Epithelial cell of proximal tubule (primary cell): ENCODE data around the gene RUNX1. TPM values are rescaled to one million over a fixed set of nuclear protein-coding genes. Genes with fewer than 3 reads are reported as not detected.

Experiments
- DNase-seq: peaks from one replicate; pipeline ENCODE4 v3.0.0-alpha.2; 2011; ENCODE audit warnings: low read depth
- H3K4me3 ChIP-seq: 2 replicates; pipeline ENCODE4 v1.5.1; 2011; ENCODE audit warnings: low read depth, mild to moderate bottlenecking, low read length
- CTCF ChIP-seq: conservative IDR thresholded peaks from 2 replicates; pipeline ENCODE4 v1.5.1; 2012; ENCODE audit warnings: low read depth, mild to moderate bottlenecking, low read length
- total RNA-seq: library from RNA; depleted of rRNA; stranded (reverse); fragments of >200 nt; gene quantifications from 2 replicates; pipeline ENCODE4 v1.2.3, GENCODE V29; 2015

Gene RUNX1
- total RNA-seq, 1 donor from 2014 or later = 11.3 TPM

DNA sequence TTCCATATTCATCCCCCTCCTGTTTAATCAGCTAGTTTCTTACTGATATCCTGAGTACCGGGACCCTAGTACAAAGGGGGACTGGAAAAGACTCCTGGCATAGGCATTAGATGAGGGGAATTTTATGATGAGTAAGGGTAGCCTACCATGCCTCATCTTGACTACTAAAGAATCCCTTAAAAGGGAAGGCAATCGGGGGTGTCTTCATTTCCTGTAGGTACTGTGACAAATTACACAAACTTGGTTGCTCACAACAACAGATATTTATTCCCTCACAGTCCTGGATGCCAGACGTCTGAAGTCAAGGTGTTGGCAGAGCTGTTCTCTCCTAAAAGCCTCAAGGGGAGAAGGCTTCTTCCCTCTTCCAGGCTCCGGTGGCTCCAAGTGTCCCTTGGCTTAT, 28.9 kb upstream of the RUNX1 start:
- DNase-seq = no peak
- TF ChIP-seq CTCF = no peak
- H3K4me3 ChIP-seq = no peak overlapping the region

GRCh38 chr21:35077466-35077865, 28.4 kb upstream of the RUNX1 start:
- no peak for TF ChIP-seq CTCF
- H3K4me3 ChIP-seq = no peak overlapping the region
- no peak for DNase-seq

DNA sequence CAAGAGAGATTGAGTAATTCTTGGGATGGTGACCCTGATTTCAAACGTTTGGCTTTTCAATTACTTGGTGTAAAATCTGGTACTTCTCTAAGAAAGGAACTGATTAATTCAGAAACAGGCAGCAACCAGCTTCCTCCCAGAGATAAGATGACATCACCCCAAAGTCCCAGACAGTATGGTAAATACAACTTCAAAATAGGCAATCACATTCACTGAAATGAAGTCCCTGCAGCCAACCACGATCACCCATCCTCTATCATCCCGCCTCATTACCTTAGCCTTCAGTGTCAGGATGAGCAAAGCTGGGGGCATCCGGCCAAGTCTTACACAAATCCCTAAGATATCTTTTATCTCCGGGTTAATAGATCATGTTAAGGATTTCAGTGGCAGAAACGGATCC, 26.4 kb upstream of the RUNX1 start:
- H3K4me3 ChIP-seq = no peak overlapping the region
- no peak for DNase-seq
- no peak for TF ChIP-seq CTCF

DNA sequence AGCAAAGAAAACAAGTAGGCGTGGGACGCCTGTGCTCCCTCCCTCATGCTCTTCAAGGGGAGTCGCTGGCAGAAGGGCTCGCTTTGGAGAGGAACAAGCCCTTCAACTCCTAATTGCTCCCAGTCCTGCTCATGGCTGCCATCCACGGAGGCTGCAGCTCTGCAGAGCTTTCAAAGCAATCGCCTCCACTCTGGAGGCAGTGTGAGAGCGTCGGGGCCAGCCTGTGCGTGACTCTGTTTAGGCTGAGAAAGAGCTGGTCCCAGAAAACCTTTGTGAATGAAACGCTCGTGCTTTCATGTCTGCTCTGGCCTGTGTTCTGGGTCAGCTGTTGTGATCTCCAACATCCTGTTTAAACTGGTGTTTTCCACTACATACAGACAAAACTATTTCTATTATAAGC, 23.9 kb upstream of the RUNX1 start:
- no peak for TF ChIP-seq CTCF
- DNase-seq = no peak
- H3K4me3 ChIP-seq = no peak overlapping the region

DNA sequence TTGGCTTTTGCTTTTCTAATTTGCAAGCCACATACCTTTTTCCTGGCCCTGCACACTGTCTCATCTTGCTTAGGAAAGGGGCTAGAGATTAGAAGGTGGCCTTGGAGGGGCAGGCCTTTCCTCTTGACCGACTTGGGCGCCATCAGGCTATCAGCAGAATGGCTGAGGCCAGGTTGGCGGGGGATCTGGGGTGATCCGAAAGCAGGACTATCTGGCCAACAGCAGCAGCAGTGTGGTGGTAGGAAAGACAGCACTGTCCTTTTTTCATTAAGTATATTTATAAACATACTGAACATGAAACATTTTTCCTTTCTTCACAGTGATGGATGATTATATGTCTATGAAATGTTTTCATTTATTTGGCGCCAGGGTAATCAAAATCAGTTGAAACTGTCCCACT, 23.5 kb upstream of the RUNX1 start:
- TF ChIP-seq CTCF = no peak
- DNase-seq = no peak
- no peak overlapping the region for H3K4me3 ChIP-seq

GRCh38 chr21:35071347-35071746, 22.2 kb upstream of the RUNX1 start:
- TF ChIP-seq CTCF = no peak
- DNase-seq = no peak
- no peak overlapping the region for H3K4me3 ChIP-seq

DNA sequence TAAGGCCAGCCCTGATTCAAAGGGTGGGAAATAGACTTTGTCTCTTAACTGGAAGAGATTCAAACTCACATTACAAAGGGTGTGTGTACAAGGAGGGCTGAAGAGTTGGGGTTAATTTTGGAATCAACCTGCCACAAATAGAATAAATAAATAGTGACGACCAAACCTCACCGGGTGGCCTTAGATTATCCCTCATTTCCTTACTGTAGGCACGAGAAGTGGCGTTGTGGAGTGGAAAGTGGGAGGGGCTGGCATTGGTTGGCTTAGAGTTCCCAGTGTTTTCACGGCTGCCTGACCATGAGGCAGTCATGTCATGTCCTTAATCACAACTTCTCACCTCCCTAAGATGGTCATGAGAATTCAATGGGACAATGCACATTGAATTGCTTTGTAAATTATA, 21.3 kb upstream of the RUNX1 start:
- H3K4me3 ChIP-seq = no peak overlapping the region
- no peak for DNase-seq
- no peak for TF ChIP-seq CTCF
